ENCODE data around the gene ABTB2. TPM values are rescaled to one million over a fixed set of nuclear protein-coding genes. Genes with fewer than 3 reads are reported as not detected.

Gene ABTB2
- total RNA-seq, 1 experiment from 2014 or later = 3.6 TPM

GRCh38 chr11:34353881-34354280, 3.9 kb downstream of the ABTB2 start:
- BruUV-seq (replicated peaks) = no TSS peak
- Histone ChIP-seq H3K4me1 (peaks cover 7% of the 10 kb centered on the region; the same call in 1 of the 2 replicates), H3K36me3 (ENCODE audit: control insufficient read depth, insufficient read depth, low read length) (no peaks in the 10 kb centered on the region), H3K4me3 (ENCODE audit: low read depth, low read length) (no peak overlapping the region), H3K9me3 (no peaks in the 10 kb centered on the region), H3K27me3 (replicated peaks; ENCODE audit: control insufficient read depth, insufficient read depth, low read length) (peaks cover 4% of the 10 kb centered on the region)
- H3K4me1 Mint-ChIP-seq (ENCODE audit: low read depth, unreplicated experiment) = peaks cover 6% of the 10 kb centered on the region
- no peak for DNase-seq
- H3K9me3 Mint-ChIP-seq (ENCODE audit: unreplicated experiment) = no peaks in the 10 kb centered on the region
- peaks cover 5% of the 10 kb centered on the region for H3K36me3 Mint-ChIP-seq (ENCODE audit: insufficient read depth, unreplicated experiment)
- POLR2A ChIA-PET = no interaction called here
- intact Hi-C loops (cut with micrococcal nuclease; ENCODE audit: unreplicated experiment) = no loop called here
- CTCF ChIA-PET = no interaction called here
- H3K27me3 Mint-ChIP-seq (ENCODE audit: insufficient read depth, unreplicated experiment) = peaks cover 13% of the 10 kb centered on the region
- H3K4me3 Mint-ChIP-seq (ENCODE audit: unreplicated experiment) = no peak overlapping the region
- no peak for TF ChIP-seq CTCF (IDR thresholded peaks at IDR 0.05; ENCODE audit: insufficient read depth in 1 of 2, low read depth in 1 of 2, low read length in 1 of 2, severe bottlenecking in 1 of 2, unreplicated experiment in 1 of 2)
- no peak overlapping the region for H3K27ac Mint-ChIP-seq (ENCODE audit: unreplicated experiment)

DNA sequence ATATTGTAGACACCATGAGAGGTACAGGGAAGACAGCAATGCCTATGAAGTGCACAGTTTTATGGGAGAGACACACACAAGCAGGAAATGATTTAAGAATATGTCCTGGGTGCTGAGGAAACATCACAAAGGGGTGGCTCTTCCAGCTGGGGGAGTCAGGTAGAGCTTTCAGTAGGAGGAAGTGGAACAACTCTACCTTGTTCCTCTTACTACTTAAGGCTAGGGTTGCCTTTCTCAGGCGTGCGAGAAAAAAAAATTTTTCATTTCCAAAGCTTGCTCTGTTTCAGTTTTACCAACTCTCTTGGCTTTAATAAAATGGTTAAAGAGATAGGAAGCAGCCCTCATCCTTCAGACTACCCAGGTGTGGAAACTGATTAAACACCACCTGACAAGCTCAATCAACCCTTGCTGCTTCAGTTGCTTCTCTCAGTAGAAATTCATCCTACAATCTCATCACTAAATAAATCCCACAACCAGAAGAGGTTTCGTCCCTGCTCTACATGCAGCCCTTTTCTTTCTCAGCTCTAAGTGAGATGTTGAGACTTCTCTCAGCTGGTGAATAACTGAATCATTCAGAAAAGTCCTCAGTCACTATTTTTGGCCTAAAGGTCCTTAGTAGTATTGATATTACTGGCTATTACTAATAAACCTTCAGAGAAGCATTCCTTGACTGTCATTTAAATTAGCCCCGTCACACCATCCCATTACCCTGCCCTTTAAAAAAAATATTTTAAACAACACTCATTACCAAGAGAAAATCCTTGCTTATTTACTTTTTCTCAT, 5.9 kb downstream of the ABTB2 start:
- DNase-seq = no peak
- TF ChIP-seq CTCF (IDR thresholded peaks at IDR 0.05; ENCODE audit: insufficient read depth in 1 of 2, low read depth in 1 of 2, low read length in 1 of 2, severe bottlenecking in 1 of 2, unreplicated experiment in 1 of 2) = no peak
- H3K4me1 Mint-ChIP-seq (ENCODE audit: low read depth, unreplicated experiment) = peaks cover 6% of the 10 kb centered on the region
- ChIA-PET CTCF (no interaction called here), POLR2A (no interaction called here)
- peaks cover 9% of the 10 kb centered on the region; the same call in 1 of the 2 replicates for H3K4me1 ChIP-seq
- no peaks in the 10 kb centered on the region for H3K36me3 ChIP-seq (ENCODE audit: control insufficient read depth, insufficient read depth, low read length)
- no peak overlapping the region for H3K4me3 Mint-ChIP-seq (ENCODE audit: unreplicated experiment)
- BruUV-seq (replicated peaks) = no TSS peak
- no peak overlapping the region for H3K4me3 ChIP-seq (ENCODE audit: low read depth, low read length)
- H3K27me3 ChIP-seq (replicated peaks; ENCODE audit: control insufficient read depth, insufficient read depth, low read length) = peaks cover 4% of the 10 kb centered on the region
- intact Hi-C loops (cut with micrococcal nuclease; ENCODE audit: unreplicated experiment) = no loop called here
- peaks cover 13% of the 10 kb centered on the region for H3K27me3 Mint-ChIP-seq (ENCODE audit: insufficient read depth, unreplicated experiment)
- no peaks in the 10 kb centered on the region for H3K36me3 Mint-ChIP-seq (ENCODE audit: insufficient read depth, unreplicated experiment)
- no peaks in the 10 kb centered on the region for H3K9me3 Mint-ChIP-seq (ENCODE audit: unreplicated experiment)
- H3K9me3 ChIP-seq = no peaks in the 10 kb centered on the region
- H3K27ac Mint-ChIP-seq (ENCODE audit: unreplicated experiment) = no peak overlapping the region

GRCh38 chr11:34351051-34351450, 6.8 kb downstream of the ABTB2 start:
- no peaks in the 10 kb centered on the region for H3K9me3 ChIP-seq
- no peaks in the 10 kb centered on the region for H3K36me3 Mint-ChIP-seq (ENCODE audit: insufficient read depth, unreplicated experiment)
- peaks cover 9% of the 10 kb centered on the region for H3K27me3 Mint-ChIP-seq (ENCODE audit: insufficient read depth, unreplicated experiment)
- BruUV-seq (replicated peaks) = no TSS peak
- H3K4me3 ChIP-seq (ENCODE audit: low read depth, low read length) = no peak overlapping the region
- peaks cover 2% of the 10 kb centered on the region; the same call in 1 of the 2 replicates for H3K27me3 ChIP-seq (replicated peaks; ENCODE audit: control insufficient read depth, insufficient read depth, low read length)
- no peaks in the 10 kb centered on the region for H3K9me3 Mint-ChIP-seq (ENCODE audit: unreplicated experiment)
- H3K27ac Mint-ChIP-seq (ENCODE audit: unreplicated experiment) = no peak overlapping the region
- POLR2A ChIA-PET = interaction anchor here (0.5 kb wide), 1 partner anchor 300 kb away, joined by 5 read pairs; the partner anchor contains the start of gene CAPRIN1
- TF ChIP-seq CTCF (IDR thresholded peaks at IDR 0.05; ENCODE audit: insufficient read depth in 1 of 2, low read depth in 1 of 2, low read length in 1 of 2, severe bottlenecking in 1 of 2, unreplicated experiment in 1 of 2) = no peak
- peaks cover 10% of the 10 kb centered on the region for H3K4me1 ChIP-seq
- CTCF ChIA-PET = no interaction called here
- no peaks in the 10 kb centered on the region for H3K36me3 ChIP-seq (ENCODE audit: control insufficient read depth, insufficient read depth, low read length)
- no peak overlapping the region for H3K4me3 Mint-ChIP-seq (ENCODE audit: unreplicated experiment)
- H3K4me1 Mint-ChIP-seq (ENCODE audit: low read depth, unreplicated experiment) = peaks cover 4% of the 10 kb centered on the region
- no peak for DNase-seq
- intact Hi-C loops (cut with micrococcal nuclease; ENCODE audit: unreplicated experiment) = no loop called here

Data from Caco-2 (cell line).